Fibroblast of lung (primary cell): ENCODE results near the gene ARHGEF11. TPM values are rescaled to one million over a fixed set of nuclear protein-coding genes. Genes with fewer than 3 reads are reported as not detected.

Source experiments
- DNase-seq, 2 donors: peaks; one replicate each; pipeline versions ENCODE4 v3.0.0 to v3.0.0-alpha.2; 2010; ENCODE audit warnings: low read depth in 2 of 2
- H2AFZ ChIP-seq: 2 replicates; pipeline ENCODE4 v1.5.1; 2012; ENCODE audit warnings: low read length, control low read depth, inconsistent platforms
- H3K27ac ChIP-seq: 2 replicates; pipeline ENCODE4 v1.5.1; 2011; ENCODE audit warnings: low read length, control low read depth; ENCODE audit not compliant: insufficient read depth
- H3K27me3 ChIP-seq: 2 replicates; pipeline ENCODE4 v1.5.1; 2011; ENCODE audit warnings: mild to moderate bottlenecking, low read length; ENCODE audit not compliant: control insufficient read depth, insufficient read depth
- H3K36me3 ChIP-seq: 2 replicates; pipeline ENCODE4 v1.5.1; 2011; ENCODE audit warnings: low read length; ENCODE audit not compliant: control insufficient read depth, insufficient read depth
- H3K4me1 ChIP-seq: 2 replicates; pipeline ENCODE4 v1.5.1; 2011; ENCODE audit warnings: low read length; ENCODE audit not compliant: control insufficient read depth, insufficient read depth; ENCODE audit errors: extremely low read depth
- H3K4me2 ChIP-seq: 2 replicates; pipeline ENCODE4 v1.5.1; 2011; ENCODE audit warnings: low read length, control low read depth; ENCODE audit not compliant: insufficient read depth; ENCODE audit errors: extremely low read depth
- H3K4me3 ChIP-seq, 4 experiments: fragments of 200-600 bp in 1 of 4; sonication (generic) in 1 of 4; replicated peaks in 1 of 4; 2 replicates each; pipeline ENCODE4 v1.5.1; 2011 to 2016; ENCODE audit warnings: low read length in 4 of 4, low read depth in 3 of 4, mild to moderate bottlenecking in 3 of 4, control low read depth in 2 of 4, inconsistent platforms in 1 of 4, mixed read lengths in 1 of 4; ENCODE audit not compliant: insufficient read depth in 1 of 4; ENCODE audit errors: control extremely low read depth in 1 of 4
- H3K79me2 ChIP-seq: 2 replicates; pipeline ENCODE4 v1.5.1; 2012; ENCODE audit warnings: mild to moderate bottlenecking, low read length, inconsistent platforms; ENCODE audit not compliant: control insufficient read depth, insufficient read depth
- H3K9ac ChIP-seq: 2 replicates; pipeline ENCODE4 v1.5.1; 2011; ENCODE audit warnings: mild to moderate bottlenecking, low read length, control low read depth; ENCODE audit not compliant: insufficient read depth
- H3K9me3 ChIP-seq: 2 replicates; pipeline ENCODE4 v1.5.1; 2012; ENCODE audit warnings: low read depth, low read length; ENCODE audit not compliant: control insufficient read depth, insufficient read depth
- H4K20me1 ChIP-seq: 2 replicates; pipeline ENCODE4 v1.5.1; 2011; ENCODE audit warnings: low read length; ENCODE audit not compliant: control insufficient read depth, insufficient read depth; ENCODE audit errors: extremely low read depth
- EZH2 ChIP-seq: IDR thresholded peaks from 2 replicates; pipeline ENCODE4 v1.5.1; 2012; ENCODE audit warnings: low read length, control low read depth, mild to moderate bottlenecking; ENCODE audit errors: missing control alignments
- polyA plus RNA-seq, 2 donors: library from polyadenylated mRNA; depleted of rRNA in 1 of 2; stranded (reverse) in 1 of 2; unstranded in 1 of 2; fragments of >200 nt; gene quantifications; 2 replicates each; pipeline ENCODE4 v1.2.1, GENCODE V29; 2011 to 2012; ENCODE audit warnings: missing spikeins in 1 of 2
- total RNA-seq: library from RNA; depleted of rRNA; stranded (reverse); fragments of >200 nt; gene quantifications from 2 replicates; pipeline ENCODE4 v1.2.1, GENCODE V29; 2014
- TF ChIP-seq, protein P1 (sequence below), 2 donors: IDR thresholded peaks in 1 of 2; conservative IDR thresholded peaks in 1 of 2; 1 replicate in 1 of 2; 2 replicates in 1 of 2; pipeline ENCODE4 v1.5.1; 2011 to 2012; ENCODE audit warnings: low read length in 2 of 2, control low read depth in 1 of 2, inconsistent platforms in 1 of 2, low read depth in 1 of 2, mild to moderate bottlenecking in 1 of 2

ARHGEF11 gene
- total and polyA plus RNA-seq, 2 donors (not counting 1 experiment from before 2014, with no cell fraction given) = 12.8 to 29.1 TPM

DNA sequence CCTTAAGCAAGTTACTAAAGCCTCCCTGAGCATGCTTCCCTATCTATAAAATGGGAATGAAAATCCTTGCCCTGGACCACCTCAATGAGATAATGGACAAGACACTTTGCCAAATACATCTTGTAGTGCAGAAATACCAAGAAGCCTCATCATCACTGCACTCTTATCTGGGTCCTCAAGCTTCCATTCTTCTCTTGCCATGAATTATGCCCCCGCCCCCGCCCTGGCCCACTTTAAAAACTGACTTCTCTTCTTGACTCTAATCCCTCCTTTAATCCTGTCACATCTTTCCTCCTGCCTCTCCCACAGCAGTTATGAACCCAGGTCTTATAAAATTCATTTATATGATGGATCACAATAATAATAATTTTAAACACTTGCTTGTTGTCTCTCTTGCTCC lies 14.8 kb downstream of the ARHGEF11 start:
- Histone ChIP-seq H4K20me1 (no peaks in the 10 kb centered on the region), H3K27me3 (no peaks in the 10 kb centered on the region), H2AFZ (no peak overlapping the region), H3K4me2 (no peak overlapping the region), H3K27ac (no peak overlapping the region), H3K4me1 (no peaks in the 10 kb centered on the region), H3K4me3 (no peak overlapping the region), H3K79me2 (no peaks in the 10 kb centered on the region), H3K36me3 (no peaks in the 10 kb centered on the region), H3K9me3 (no peaks in the 10 kb centered on the region), H3K9ac (no peak overlapping the region)
- peak in 1 of 2 donors; percentile 27 for DNase-seq
- no peak for TF ChIP-seq EZH2
- TF ChIP-seq, protein P1, sequence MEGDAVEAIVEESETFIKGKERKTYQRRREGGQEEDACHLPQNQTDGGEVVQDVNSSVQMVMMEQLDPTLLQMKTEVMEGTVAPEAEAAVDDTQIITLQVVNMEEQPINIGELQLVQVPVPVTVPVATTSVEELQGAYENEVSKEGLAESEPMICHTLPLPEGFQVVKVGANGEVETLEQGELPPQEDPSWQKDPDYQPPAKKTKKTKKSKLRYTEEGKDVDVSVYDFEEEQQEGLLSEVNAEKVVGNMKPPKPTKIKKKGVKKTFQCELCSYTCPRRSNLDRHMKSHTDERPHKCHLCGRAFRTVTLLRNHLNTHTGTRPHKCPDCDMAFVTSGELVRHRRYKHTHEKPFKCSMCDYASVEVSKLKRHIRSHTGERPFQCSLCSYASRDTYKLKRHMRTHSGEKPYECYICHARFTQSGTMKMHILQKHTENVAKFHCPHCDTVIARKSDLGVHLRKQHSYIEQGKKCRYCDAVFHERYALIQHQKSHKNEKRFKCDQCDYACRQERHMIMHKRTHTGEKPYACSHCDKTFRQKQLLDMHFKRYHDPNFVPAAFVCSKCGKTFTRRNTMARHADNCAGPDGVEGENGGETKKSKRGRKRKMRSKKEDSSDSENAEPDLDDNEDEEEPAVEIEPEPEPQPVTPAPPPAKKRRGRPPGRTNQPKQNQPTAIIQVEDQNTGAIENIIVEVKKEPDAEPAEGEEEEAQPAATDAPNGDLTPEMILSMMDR (conservative IDR thresholded peaks at IDR 0.05 in 1 of 2, IDR thresholded peaks at IDR 0.05 in 1 of 2; ENCODE audit: low read depth in 1 of 2, low read length in 2 of 2) = no peak

DNA sequence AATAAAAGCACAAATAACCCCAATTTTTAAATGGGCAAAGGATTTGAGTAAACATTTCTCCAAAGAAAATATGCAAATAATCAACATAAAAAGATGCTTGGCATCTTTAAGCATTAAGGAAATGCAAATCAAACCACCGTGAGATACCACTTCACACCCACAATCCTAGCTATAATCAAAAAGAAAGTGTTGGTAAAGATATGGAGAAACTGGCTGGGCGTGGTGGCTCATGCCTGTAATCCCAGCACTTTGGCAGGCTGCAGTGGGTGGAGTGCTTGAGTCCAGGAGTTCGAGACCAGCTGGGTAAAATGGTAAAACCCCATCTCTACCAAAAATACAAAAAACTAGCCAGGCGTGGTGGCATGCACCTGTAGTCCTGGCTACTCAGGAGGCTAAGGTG lies 16.9 kb downstream of the ARHGEF11 start:
- H2AFZ ChIP-seq = no peak overlapping the region
- H3K9me3 ChIP-seq = no peaks in the 10 kb centered on the region
- DNase-seq = no peak
- no peak overlapping the region for H3K4me2 ChIP-seq
- H3K27me3 ChIP-seq = no peaks in the 10 kb centered on the region
- H4K20me1 ChIP-seq = no peaks in the 10 kb centered on the region
- H3K4me1 ChIP-seq = no peaks in the 10 kb centered on the region
- H3K79me2 ChIP-seq = no peaks in the 10 kb centered on the region
- no peak overlapping the region for H3K9ac ChIP-seq
- TF ChIP-seq, protein P1 (conservative IDR thresholded peaks at IDR 0.05 in 1 of 2, IDR thresholded peaks at IDR 0.05 in 1 of 2; ENCODE audit: low read depth in 1 of 2, low read length in 2 of 2) = no peak
- no peak for TF ChIP-seq EZH2
- H3K36me3 ChIP-seq = no peaks in the 10 kb centered on the region
- no peak overlapping the region for H3K27ac ChIP-seq
- no peak overlapping the region for H3K4me3 ChIP-seq

DNA sequence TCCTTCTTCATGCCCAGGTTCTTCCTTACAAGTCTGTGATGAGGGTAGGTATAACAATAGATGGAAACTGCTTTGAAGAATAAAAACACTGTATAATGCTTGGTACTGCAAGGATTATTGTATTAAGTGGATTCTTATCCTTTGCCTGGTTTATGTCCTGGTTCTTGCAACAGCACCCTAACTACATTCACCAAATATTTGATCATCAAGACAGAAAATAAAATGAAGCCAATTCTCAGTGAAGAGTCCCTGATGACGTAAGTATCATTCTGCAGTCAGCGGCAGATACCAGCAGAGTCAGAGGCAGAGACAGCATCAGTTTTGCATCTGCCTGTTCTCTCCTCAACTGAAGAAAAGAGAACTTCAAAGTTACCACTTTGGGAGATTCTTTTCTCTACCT lies 19.7 kb downstream of the ARHGEF11 start:
- Histone ChIP-seq H2AFZ (no peak overlapping the region), H3K27me3 (no peaks in the 10 kb centered on the region), H4K20me1 (no peaks in the 10 kb centered on the region), H3K9me3 (no peaks in the 10 kb centered on the region), H3K27ac (no peak overlapping the region), H3K4me1 (no peaks in the 10 kb centered on the region), H3K79me2 (no peaks in the 10 kb centered on the region), H3K9ac (no peak overlapping the region), H3K4me2 (no peak overlapping the region), H3K36me3 (no peaks in the 10 kb centered on the region), H3K4me3 (no peak overlapping the region)
- DNase-seq = peak in 1 of 2 donors; percentile 18
- TF ChIP-seq EZH2 = no peak
